Measurements from ENCODE around the gene TRMT11. TPM values are rescaled to one million over a fixed set of nuclear protein-coding genes. Genes with fewer than 3 reads are reported as not detected.

The TRMT11 gene
- total and polyA plus RNA-seq, 2 of the 13 experiments (the other 11 are each of a cell fraction or from before 2014, with no cell fraction given): 42.2 to 81.9 TPM

GRCh38 chr6:126076992-126077664 lies 90.8 kb downstream of the TRMT11 start (continued):
- no peak for TF ChIP-seq ZBTB44 (CRISPR knock-in tag; IDR thresholded peaks at IDR 0.05)
- TF ChIP-seq, protein P1, sequence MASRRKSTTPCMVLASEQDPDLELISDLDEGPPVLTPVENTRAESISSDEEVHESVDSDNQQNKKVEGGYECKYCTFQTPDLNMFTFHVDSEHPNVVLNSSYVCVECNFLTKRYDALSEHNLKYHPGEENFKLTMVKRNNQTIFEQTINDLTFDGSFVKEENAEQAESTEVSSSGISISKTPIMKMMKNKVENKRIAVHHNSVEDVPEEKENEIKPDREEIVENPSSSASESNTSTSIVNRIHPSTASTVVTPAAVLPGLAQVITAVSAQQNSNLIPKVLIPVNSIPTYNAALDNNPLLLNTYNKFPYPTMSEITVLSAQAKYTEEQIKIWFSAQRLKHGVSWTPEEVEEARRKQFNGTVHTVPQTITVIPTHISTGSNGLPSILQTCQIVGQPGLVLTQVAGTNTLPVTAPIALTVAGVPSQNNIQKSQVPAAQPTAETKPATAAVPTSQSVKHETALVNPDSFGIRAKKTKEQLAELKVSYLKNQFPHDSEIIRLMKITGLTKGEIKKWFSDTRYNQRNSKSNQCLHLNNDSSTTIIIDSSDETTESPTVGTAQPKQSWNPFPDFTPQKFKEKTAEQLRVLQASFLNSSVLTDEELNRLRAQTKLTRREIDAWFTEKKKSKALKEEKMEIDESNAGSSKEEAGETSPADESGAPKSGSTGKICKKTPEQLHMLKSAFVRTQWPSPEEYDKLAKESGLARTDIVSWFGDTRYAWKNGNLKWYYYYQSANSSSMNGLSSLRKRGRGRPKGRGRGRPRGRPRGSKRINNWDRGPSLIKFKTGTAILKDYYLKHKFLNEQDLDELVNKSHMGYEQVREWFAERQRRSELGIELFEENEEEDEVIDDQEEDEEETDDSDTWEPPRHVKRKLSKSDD (CRISPR knock-in tag; IDR thresholded peaks at IDR 0.05; ENCODE audit: low read depth): peak; percentile 77; the same call in 1 of the 2 replicates
- peak; percentile 35; the same call in 1 of the 2 replicates for TF ChIP-seq SALL1 (CRISPR knock-in tag; IDR thresholded peaks at IDR 0.05)
- peak; percentile 86 for TF ChIP-seq TBX2 (CRISPR knock-in tag; IDR thresholded peaks at IDR 0.05; ENCODE audit: borderline replicate concordance)
- TF ChIP-seq RCOR2 (CRISPR knock-in tag; IDR thresholded peaks at IDR 0.05): peak; percentile 56
- 0 out of 2 replicates have a peak, but pooled peaks have one; percentile 50 for TF ChIP-seq IRX3 (CRISPR knock-in tag; IDR thresholded peaks at IDR 0.05; ENCODE audit: borderline replicate concordance, low read depth)
- TF ChIP-seq, protein P2, sequence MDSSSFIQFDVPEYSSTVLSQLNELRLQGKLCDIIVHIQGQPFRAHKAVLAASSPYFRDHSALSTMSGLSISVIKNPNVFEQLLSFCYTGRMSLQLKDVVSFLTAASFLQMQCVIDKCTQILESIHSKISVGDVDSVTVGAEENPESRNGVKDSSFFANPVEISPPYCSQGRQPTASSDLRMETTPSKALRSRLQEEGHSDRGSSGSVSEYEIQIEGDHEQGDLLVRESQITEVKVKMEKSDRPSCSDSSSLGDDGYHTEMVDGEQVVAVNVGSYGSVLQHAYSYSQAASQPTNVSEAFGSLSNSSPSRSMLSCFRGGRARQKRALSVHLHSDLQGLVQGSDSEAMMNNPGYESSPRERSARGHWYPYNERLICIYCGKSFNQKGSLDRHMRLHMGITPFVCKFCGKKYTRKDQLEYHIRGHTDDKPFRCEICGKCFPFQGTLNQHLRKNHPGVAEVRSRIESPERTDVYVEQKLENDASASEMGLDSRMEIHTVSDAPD (CRISPR knock-in tag; IDR thresholded peaks at IDR 0.05): no peak
- 0 out of 2 replicates have a peak, but pooled peaks have one; percentile 63 for TF ChIP-seq KDM4B (CRISPR knock-in tag; IDR thresholded peaks at IDR 0.05)
- TF ChIP-seq ZNF646 (CRISPR knock-in tag; IDR thresholded peaks at IDR 0.05): peak; percentile 89
- 0 out of 2 replicates have a peak, but pooled peaks have one; percentile 57 for TF ChIP-seq SP140L (CRISPR knock-in tag; IDR thresholded peaks at IDR 0.05; ENCODE audit: borderline replicate concordance)
- TF ChIP-seq ZNF331 (CRISPR knock-in tag; IDR thresholded peaks at IDR 0.05): peak; percentile 78; the same call in 1 of the 2 replicates
- TF ChIP-seq HMG20A (CRISPR knock-in tag; IDR thresholded peaks at IDR 0.05; ENCODE audit: borderline replicate concordance): peak; percentile 69; the same call in 1 of the 2 replicates
- 0 out of 2 replicates have a peak, but pooled peaks have one; percentile 17 for TF ChIP-seq SAP130 (CRISPR knock-in tag; IDR thresholded peaks at IDR 0.05; ENCODE audit: low read depth)
- TF ChIP-seq ZNF496 (CRISPR knock-in tag; IDR thresholded peaks at IDR 0.05; ENCODE audit: insufficient replicate concordance): no peak
- peak; percentile 80 for TF ChIP-seq GFI1 (CRISPR knock-in tag; IDR thresholded peaks at IDR 0.05; ENCODE audit: borderline replicate concordance)
- TF ChIP-seq SPEN (CRISPR knock-in tag; IDR thresholded peaks at IDR 0.05; ENCODE audit: low read depth): no peak
- TF ChIP-seq ZNF644 (CRISPR knock-in tag; IDR thresholded peaks at IDR 0.05; ENCODE audit: low read depth): peak; percentile 86

Data from HepG2 (cell line).